ENCODE measurements around the gene ASCL3. TPM values are rescaled to one million over a fixed set of nuclear protein-coding genes. Genes with fewer than 3 reads are reported as not detected.
"Not testable (repeated sequence)": the region's sequence is repeated elsewhere in the genome, so short reads cannot be mapped to it uniquely, and the experiment has no call there.

Gene ASCL3
- total and polyA plus RNA-seq, 2 donors (not counting 1 experiment from before 2014, with no cell fraction given) = not detected

GRCh38 chr11:8937659-8938058, 5.2 kb downstream of the ASCL3 start:
- Histone ChIP-seq H3K79me2 (ENCODE audit: control insufficient read depth, insufficient read depth, low read length) (no peaks in the 10 kb centered on the region), H3K27ac (ENCODE audit: low read length in 2 of 2) (no peak overlapping the region), H3K27me3 (replicated peaks in 1 of 4; ENCODE audit: control extremely low read depth in 1 of 4, control insufficient read depth in 3 of 4, insufficient read depth in 4 of 4, low read length in 3 of 4) (no peaks in the 10 kb centered on the region), H3K4me1 (ENCODE audit: control insufficient read depth in 2 of 2, insufficient read depth in 2 of 2, low read length in 2 of 2) (no peaks in the 10 kb centered on the region), H3K4me3 (ENCODE audit: control extremely low read depth in 1 of 5, extremely low read depth in 1 of 5, insufficient read depth in 1 of 5, low read depth in 2 of 5, low read length in 4 of 5) (no peak overlapping the region), H3K36me3 (replicated peaks in 1 of 2; ENCODE audit: control extremely low read depth in 1 of 2, control insufficient read depth in 1 of 2, extremely low read depth in 1 of 2, insufficient read depth in 2 of 2, low read length in 1 of 2) (no peaks in the 10 kb centered on the region), H3K9me3 (ENCODE audit: control extremely low read depth in 1 of 3, control insufficient read depth in 2 of 3, insufficient read depth in 1 of 3, low read length in 2 of 3) (no peaks in the 10 kb centered on the region), H3K9ac (ENCODE audit: low read length) (no peak overlapping the region), H3K4me2 (replicated peaks; ENCODE audit: low read depth, low read length, poor library complexity, severe bottlenecking) (no peak overlapping the region), H2AFZ (ENCODE audit: insufficient read depth, low read depth, low read length, poor library complexity, severe bottlenecking) (no peak overlapping the region), H4K20me1 (ENCODE audit: control insufficient read depth, insufficient read depth, low read length, poor library complexity, severe bottlenecking) (no peaks in the 10 kb centered on the region)
- intact Hi-C loops (cut with micrococcal nuclease) = no loop called here
- ATAC-seq (ENCODE audit: low read depth) = no peak
- CTCF ChIA-PET = interaction anchor here (1.1 kb wide), 1 partner anchor 22 kb away, joined by 7 read pairs; no protein-coding TSS in a partner anchor
- POLR2A ChIA-PET = no interaction called here
- Mint-ChIP-seq H3K4me1 (peaks cover 3% of the 10 kb centered on the region), H3K27me3 (peaks cover 9% of the 10 kb centered on the region), H3K9me3 (ENCODE audit: insufficient read depth) (no peaks in the 10 kb centered on the region), H3K4me3 (no peak overlapping the region), H3K27ac (no peak overlapping the region)
- DNase-seq = no peak
- 91% methylated on average over 13 of the region's 14 CpGs for WGBS (ENCODE audit: insufficient coverage)
- no peak for TF ChIP-seq CTCF (IDR thresholded peaks at IDR 0.05)
- TF ChIP-seq EZH2 (IDR thresholded peaks at IDR 0.05; ENCODE audit: borderline replicate concordance, insufficient read depth, low read depth, low read length, poor library complexity, severe bottlenecking) = no peak

GRCh38 chr11:8937159-8937558, 5.7 kb downstream of the ASCL3 start:
- no peak overlapping the region for H3K27ac Mint-ChIP-seq
- Histone ChIP-seq H3K79me2 (ENCODE audit: control insufficient read depth, insufficient read depth, low read length) (no peaks in the 10 kb centered on the region), H3K36me3 (replicated peaks in 1 of 2; ENCODE audit: control extremely low read depth in 1 of 2, control insufficient read depth in 1 of 2, extremely low read depth in 1 of 2, insufficient read depth in 2 of 2, low read length in 1 of 2) (no peaks in the 10 kb centered on the region), H3K4me3 (ENCODE audit: control extremely low read depth in 1 of 5, extremely low read depth in 1 of 5, insufficient read depth in 1 of 5, low read depth in 2 of 5, low read length in 4 of 5) (no peak overlapping the region), H3K4me2 (replicated peaks; ENCODE audit: low read depth, low read length, poor library complexity, severe bottlenecking) (no peak overlapping the region), H3K4me1 (ENCODE audit: control insufficient read depth in 2 of 2, insufficient read depth in 2 of 2, low read length in 2 of 2) (no peaks in the 10 kb centered on the region), H3K27me3 (replicated peaks in 1 of 4; ENCODE audit: control extremely low read depth in 1 of 4, control insufficient read depth in 3 of 4, insufficient read depth in 4 of 4, low read length in 3 of 4) (no peaks in the 10 kb centered on the region), H3K9me3 (ENCODE audit: control extremely low read depth in 1 of 3, control insufficient read depth in 2 of 3, insufficient read depth in 1 of 3, low read length in 2 of 3) (no peaks in the 10 kb centered on the region), H3K27ac (ENCODE audit: low read length in 2 of 2) (no peak overlapping the region), H3K9ac (ENCODE audit: low read length) (no peak overlapping the region), H4K20me1 (ENCODE audit: control insufficient read depth, insufficient read depth, low read length, poor library complexity, severe bottlenecking) (no peaks in the 10 kb centered on the region), H2AFZ (ENCODE audit: insufficient read depth, low read depth, low read length, poor library complexity, severe bottlenecking) (no peak overlapping the region)
- intact Hi-C loops (cut with micrococcal nuclease) = no loop called here
- DNase-seq = peak; percentile 17
- H3K4me3 Mint-ChIP-seq = peak overlapping the region; percentile 14
- peaks cover 9% of the 10 kb centered on the region for H3K27me3 Mint-ChIP-seq
- WGBS (ENCODE audit: insufficient coverage) = 88% methylated on average over 8 of the region's 10 CpGs
- no peak for ATAC-seq (ENCODE audit: low read depth)
- CTCF ChIA-PET = interaction anchor here (1.1 kb wide), 1 partner anchor 22 kb away, joined by 7 read pairs; no protein-coding TSS in a partner anchor
- H3K4me1 Mint-ChIP-seq = peaks cover 3% of the 10 kb centered on the region
- TF ChIP-seq EZH2 (IDR thresholded peaks at IDR 0.05; ENCODE audit: borderline replicate concordance, insufficient read depth, low read depth, low read length, poor library complexity, severe bottlenecking) = no peak
- no peak for TF ChIP-seq CTCF (IDR thresholded peaks at IDR 0.05)
- POLR2A ChIA-PET = no interaction called here
- H3K9me3 Mint-ChIP-seq (ENCODE audit: insufficient read depth) = no peaks in the 10 kb centered on the region

GRCh38 chr11:8935789-8936188, 7.0 kb downstream of the ASCL3 start:
- H3K27ac ChIP-seq (ENCODE audit: low read length in 2 of 2); ATAC-seq (ENCODE audit: low read depth); H3K9ac ChIP-seq (ENCODE audit: low read length); POLR2A ChIA-PET; H3K27me3 ChIP-seq (replicated peaks in 1 of 4; ENCODE audit: control extremely low read depth in 1 of 4, control insufficient read depth in 3 of 4, insufficient read depth in 4 of 4, low read length in 3 of 4); H3K36me3 ChIP-seq (replicated peaks in 1 of 2; ENCODE audit: control extremely low read depth in 1 of 2, control insufficient read depth in 1 of 2, extremely low read depth in 1 of 2, insufficient read depth in 2 of 2, low read length in 1 of 2); H3K4me2 ChIP-seq (replicated peaks; ENCODE audit: low read depth, low read length, poor library complexity, severe bottlenecking); H3K79me2 ChIP-seq (ENCODE audit: control insufficient read depth, insufficient read depth, low read length); H3K9me3 Mint-ChIP-seq (ENCODE audit: insufficient read depth); intact Hi-C loops (cut with micrococcal nuclease); H4K20me1 ChIP-seq (ENCODE audit: control insufficient read depth, insufficient read depth, low read length, poor library complexity, severe bottlenecking); H2AFZ ChIP-seq (ENCODE audit: insufficient read depth, low read depth, low read length, poor library complexity, severe bottlenecking); DNase-seq; CTCF ChIA-PET; H3K4me1 ChIP-seq (ENCODE audit: control insufficient read depth in 2 of 2, insufficient read depth in 2 of 2, low read length in 2 of 2); H3K4me3 ChIP-seq (ENCODE audit: control extremely low read depth in 1 of 5, extremely low read depth in 1 of 5, insufficient read depth in 1 of 5, low read depth in 2 of 5, low read length in 4 of 5); H3K27ac Mint-ChIP-seq; H3K9me3 ChIP-seq (ENCODE audit: control extremely low read depth in 1 of 3, control insufficient read depth in 2 of 3, insufficient read depth in 1 of 3, low read length in 2 of 3); H3K27me3 Mint-ChIP-seq; H3K4me1 Mint-ChIP-seq; H3K4me3 Mint-ChIP-seq: not testable (repeated sequence)
- no CpG with 5 or more reads among the region's 2 CpGs for whole genome bisulfite sequencing (ENCODE audit: insufficient coverage)
